ENCODE measurements around the gene EPHA8. TPM values are rescaled to one million over a fixed set of nuclear protein-coding genes. Genes with fewer than 3 reads are reported as not detected.

The EPHA8 gene
- total and polyA plus RNA-seq, 12 donors: 0.11 to 10.1 (median 1.6) TPM; not detected in 2

GRCh38 chr1:22570140-22570909 is 7.0 kb downstream of the EPHA8 start:
- no peak for DNase-seq
- no peaks in the 10 kb centered on the region for H3K27me3 ChIP-seq
- TF ChIP-seq POLR2A (IDR thresholded peaks at IDR 0.05): no peak
- TF ChIP-seq, protein P1, sequence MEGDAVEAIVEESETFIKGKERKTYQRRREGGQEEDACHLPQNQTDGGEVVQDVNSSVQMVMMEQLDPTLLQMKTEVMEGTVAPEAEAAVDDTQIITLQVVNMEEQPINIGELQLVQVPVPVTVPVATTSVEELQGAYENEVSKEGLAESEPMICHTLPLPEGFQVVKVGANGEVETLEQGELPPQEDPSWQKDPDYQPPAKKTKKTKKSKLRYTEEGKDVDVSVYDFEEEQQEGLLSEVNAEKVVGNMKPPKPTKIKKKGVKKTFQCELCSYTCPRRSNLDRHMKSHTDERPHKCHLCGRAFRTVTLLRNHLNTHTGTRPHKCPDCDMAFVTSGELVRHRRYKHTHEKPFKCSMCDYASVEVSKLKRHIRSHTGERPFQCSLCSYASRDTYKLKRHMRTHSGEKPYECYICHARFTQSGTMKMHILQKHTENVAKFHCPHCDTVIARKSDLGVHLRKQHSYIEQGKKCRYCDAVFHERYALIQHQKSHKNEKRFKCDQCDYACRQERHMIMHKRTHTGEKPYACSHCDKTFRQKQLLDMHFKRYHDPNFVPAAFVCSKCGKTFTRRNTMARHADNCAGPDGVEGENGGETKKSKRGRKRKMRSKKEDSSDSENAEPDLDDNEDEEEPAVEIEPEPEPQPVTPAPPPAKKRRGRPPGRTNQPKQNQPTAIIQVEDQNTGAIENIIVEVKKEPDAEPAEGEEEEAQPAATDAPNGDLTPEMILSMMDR (IDR thresholded peaks at IDR 0.05): no peak
- no peak overlapping the region for H3K4me3 ChIP-seq
- H3K9me3 ChIP-seq (replicated peaks in 1 of 3): no peaks in the 10 kb centered on the region
- H3K36me3 ChIP-seq (replicated peaks in 1 of 2): no peaks in the 10 kb centered on the region
- intact Hi-C loops (cut with DNase I): no loop called here
- H3K27ac ChIP-seq: no peak overlapping the region
- no peaks in the 10 kb centered on the region for H3K4me1 ChIP-seq (replicated peaks in 1 of 2)
- 86 to 92% (median 89%) methylated on average over 25 to 34 of the region's 34 CpGs for WGBS, 4 donors

DNA sequence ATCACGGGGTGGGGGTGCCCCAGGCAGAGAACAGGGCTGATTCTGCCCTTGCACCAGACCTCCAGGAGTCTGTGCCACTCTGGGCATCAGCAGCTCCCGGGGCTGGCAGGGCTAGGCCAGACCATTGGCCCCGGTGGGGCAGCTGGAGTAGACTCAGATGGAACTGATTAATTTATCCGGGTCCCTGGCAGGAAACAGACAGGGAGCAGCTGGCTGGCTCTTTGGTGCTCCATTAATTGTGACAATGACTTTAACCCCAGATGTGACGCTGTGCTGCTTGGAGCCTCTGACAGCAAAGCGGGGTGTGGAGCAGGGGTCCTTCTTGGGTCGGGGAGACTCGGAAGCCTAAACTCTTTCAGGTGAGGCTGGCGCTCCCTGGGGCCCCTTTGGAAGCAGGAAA is 9.5 kb downstream of the EPHA8 start:
- Histone ChIP-seq H3K9me3 (replicated peaks in 1 of 3) (no peaks in the 10 kb centered on the region), H3K27ac (no peak overlapping the region), H3K36me3 (replicated peaks in 1 of 2) (no peaks in the 10 kb centered on the region), H3K4me3 (no peak overlapping the region), H3K4me1 (replicated peaks in 1 of 2) (no peaks in the 10 kb centered on the region), H3K27me3 (no peaks in the 10 kb centered on the region)
- TF ChIP-seq, protein P1 (IDR thresholded peaks at IDR 0.05): no peak
- no peak for TF ChIP-seq POLR2A (IDR thresholded peaks at IDR 0.05)
- intact Hi-C loops (cut with DNase I): no loop called here
- DNase-seq: peak in 1 of 7 donors; percentile 82
- 58 to 67% (median 65%) methylated on average over 5 to 9 of the region's 9 CpGs for WGBS, 4 donors

DNA sequence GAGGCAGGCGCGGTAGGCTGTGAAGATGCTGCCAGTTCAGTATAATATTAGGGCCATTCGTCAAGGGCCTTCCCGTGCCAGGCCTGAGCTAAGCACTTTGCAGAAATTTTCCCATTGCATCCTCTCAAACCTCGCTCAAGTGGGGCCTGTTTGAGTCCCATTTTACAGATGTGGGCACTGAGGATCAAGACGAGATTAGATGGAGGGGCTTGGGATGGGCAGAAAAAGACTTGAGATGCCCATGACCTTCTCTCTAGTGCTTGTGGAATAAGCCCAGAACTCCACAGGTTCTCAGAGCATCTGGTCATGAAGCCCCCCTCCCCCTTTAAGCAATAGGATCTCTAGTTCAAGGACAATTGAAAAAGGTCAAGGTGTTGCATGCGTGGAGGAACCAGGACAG is 9.9 kb downstream of the EPHA8 start:
- TF ChIP-seq, protein P1 (IDR thresholded peaks at IDR 0.05): no peak
- TF ChIP-seq POLR2A (IDR thresholded peaks at IDR 0.05): no peak
- WGBS, 4 donors: 62 to 92% (median 67%) methylated on average over 6 to 7 of the region's 7 CpGs
- Histone ChIP-seq H3K27me3 (no peaks in the 10 kb centered on the region), H3K9me3 (replicated peaks in 1 of 3) (no peaks in the 10 kb centered on the region), H3K27ac (no peak overlapping the region), H3K36me3 (replicated peaks in 1 of 2) (no peaks in the 10 kb centered on the region), H3K4me1 (replicated peaks in 1 of 2) (no peaks in the 10 kb centered on the region), H3K4me3 (no peak overlapping the region)
- intact Hi-C loops (cut with DNase I): no loop called here
- DNase-seq: no peak

DNA sequence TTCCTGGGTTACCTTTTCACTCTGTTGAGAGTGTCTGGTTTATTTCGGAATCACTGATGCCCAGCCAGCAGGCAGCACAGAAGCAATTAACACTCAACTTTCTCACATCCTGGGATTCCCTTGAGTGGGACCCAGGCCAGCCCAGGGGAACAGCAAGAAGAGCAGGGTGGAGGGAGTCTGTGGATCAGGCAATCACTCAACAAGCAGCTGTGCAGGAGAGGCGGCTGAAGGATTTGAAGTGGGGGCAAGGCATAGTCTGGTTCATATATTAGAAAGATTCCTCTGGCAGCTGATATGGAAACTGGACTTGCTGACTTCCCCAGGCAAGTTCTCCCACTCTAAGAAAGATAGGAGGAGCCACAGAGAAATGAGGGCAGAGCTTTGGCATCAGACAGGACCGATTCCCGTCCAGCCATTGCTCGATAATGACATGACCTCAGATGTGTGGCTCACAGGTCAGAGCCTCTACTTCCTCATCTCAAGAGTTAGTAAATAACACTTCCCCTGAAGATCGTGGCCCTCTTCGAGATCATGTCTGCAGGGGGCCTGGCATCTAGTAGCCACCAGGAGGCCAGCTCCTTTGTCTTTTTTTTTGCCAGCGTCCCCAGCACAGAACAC is 12.4 kb downstream of the EPHA8 start:
- H3K27ac ChIP-seq: no peak overlapping the region
- 52 to 67% (median 55%) methylated on average over 7 to 8 of the region's 8 CpGs for WGBS, 4 donors
- peak in 1 of 7 donors; percentile 25 for DNase-seq
- no peaks in the 10 kb centered on the region for H3K36me3 ChIP-seq (replicated peaks in 1 of 2)
- H3K4me1 ChIP-seq (replicated peaks in 1 of 2): no peaks in the 10 kb centered on the region
- no peak for TF ChIP-seq POLR2A (IDR thresholded peaks at IDR 0.05)
- TF ChIP-seq, protein P1 (IDR thresholded peaks at IDR 0.05): peak in 1 of 6 experiments; percentile 5
- no peak overlapping the region for H3K4me3 ChIP-seq
- intact Hi-C loops (cut with DNase I): no loop called here
- H3K9me3 ChIP-seq (replicated peaks in 1 of 3): no peaks in the 10 kb centered on the region
- H3K27me3 ChIP-seq: no peaks in the 10 kb centered on the region

Measured in adrenal gland (tissue), 12 donors.